GM12878 (cell line): ENCODE measurements around the gene ADGRG2.

ENCODE experiments used
- BCL11A ChIP-seq: IDR thresholded peaks from 2 replicates; pipeline ENCODE4 v1.6.1; 2011; ENCODE audit warnings: low read depth, low read length
- EP300 ChIP-seq, 2 experiments: fragments of 150-350 bp in 1 of 2; IDR thresholded peaks; 2 replicates each; pipeline ENCODE4 v1.6.1; 2011 to 2012; ENCODE audit warnings: low read depth in 2 of 2, low read length in 2 of 2, borderline replicate concordance in 1 of 2, improper control_type of control experiment in 1 of 2, inconsistent platforms in 1 of 2; ENCODE audit not compliant: control insufficient read depth in 1 of 2
- MXI1 ChIP-seq: fragments of 150-350 bp; IDR thresholded peaks from 2 replicates; pipeline ENCODE4 v1.6.1; 2011; ENCODE audit warnings: low read depth, mild to moderate bottlenecking, inconsistent platforms, low read length, improper control_type of control experiment
- NFXL1 ChIP-seq: fragments of 450-650 bp; IDR thresholded peaks from 2 replicates; pipeline ENCODE4 v1.6.1; 2017; ENCODE audit warnings: antibody characterized with exemption, mild to moderate bottlenecking, borderline replicate concordance
- RAD21 ChIP-seq: IDR thresholded peaks from 2 replicates; pipeline ENCODE4 v1.6.1; 2011; ENCODE audit warnings: mild to moderate bottlenecking, low read depth, low read length, moderate library complexity; ENCODE audit not compliant: insufficient read depth
- TF ChIP-seq, protein P1 (sequence below), 3 experiments: IDR thresholded peaks in 2 of 3; conservative IDR thresholded peaks in 1 of 3; 2 replicates each; pipeline ENCODE4 v1.5.1; 2011; ENCODE audit warnings: low read depth in 3 of 3, low read length in 3 of 3, mild to moderate bottlenecking in 3 of 3, control low read depth in 2 of 3, moderate library complexity in 2 of 3, inconsistent platforms in 1 of 3, mixed read lengths in 1 of 3; ENCODE audit not compliant: control insufficient read depth in 2 of 3, insufficient read depth in 1 of 3; ENCODE audit errors: extremely low read depth in 1 of 3

DNA sequence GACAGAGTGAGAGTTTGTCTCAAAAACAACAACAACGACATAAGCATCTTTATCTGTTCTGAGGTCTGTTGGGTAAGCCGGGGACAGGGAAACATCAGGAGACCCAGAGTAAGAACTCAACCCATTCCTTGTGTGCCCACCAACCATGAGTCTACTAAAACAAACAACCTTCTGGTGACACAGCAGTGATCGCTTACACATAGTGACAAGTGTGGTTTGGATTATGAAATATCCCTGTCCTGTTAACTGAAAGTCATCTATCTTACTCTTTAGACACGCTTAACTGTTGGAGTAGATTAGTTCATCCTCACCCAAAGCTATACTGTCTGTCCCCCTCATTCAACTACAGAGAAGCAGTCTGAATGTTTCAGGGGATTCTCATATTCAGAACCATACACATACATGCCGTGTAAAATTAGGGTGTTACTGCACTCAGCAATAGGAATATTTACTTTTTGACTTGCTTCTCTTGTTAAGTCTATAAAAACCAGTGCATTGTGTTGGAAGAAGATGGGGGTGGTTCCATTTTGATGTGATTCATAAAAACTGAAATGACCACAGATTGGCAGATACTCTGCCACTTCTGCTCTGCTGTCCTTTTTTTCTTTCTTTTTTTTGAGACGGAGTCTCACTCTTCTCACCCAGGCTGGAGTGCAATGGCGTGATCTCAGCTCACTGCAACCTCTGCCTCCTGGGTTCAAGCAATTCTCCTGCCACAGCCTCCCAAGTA is 165.8 kb downstream of the ADGRG2 start:
- TF ChIP-seq, protein P1, sequence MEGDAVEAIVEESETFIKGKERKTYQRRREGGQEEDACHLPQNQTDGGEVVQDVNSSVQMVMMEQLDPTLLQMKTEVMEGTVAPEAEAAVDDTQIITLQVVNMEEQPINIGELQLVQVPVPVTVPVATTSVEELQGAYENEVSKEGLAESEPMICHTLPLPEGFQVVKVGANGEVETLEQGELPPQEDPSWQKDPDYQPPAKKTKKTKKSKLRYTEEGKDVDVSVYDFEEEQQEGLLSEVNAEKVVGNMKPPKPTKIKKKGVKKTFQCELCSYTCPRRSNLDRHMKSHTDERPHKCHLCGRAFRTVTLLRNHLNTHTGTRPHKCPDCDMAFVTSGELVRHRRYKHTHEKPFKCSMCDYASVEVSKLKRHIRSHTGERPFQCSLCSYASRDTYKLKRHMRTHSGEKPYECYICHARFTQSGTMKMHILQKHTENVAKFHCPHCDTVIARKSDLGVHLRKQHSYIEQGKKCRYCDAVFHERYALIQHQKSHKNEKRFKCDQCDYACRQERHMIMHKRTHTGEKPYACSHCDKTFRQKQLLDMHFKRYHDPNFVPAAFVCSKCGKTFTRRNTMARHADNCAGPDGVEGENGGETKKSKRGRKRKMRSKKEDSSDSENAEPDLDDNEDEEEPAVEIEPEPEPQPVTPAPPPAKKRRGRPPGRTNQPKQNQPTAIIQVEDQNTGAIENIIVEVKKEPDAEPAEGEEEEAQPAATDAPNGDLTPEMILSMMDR (IDR thresholded peaks at IDR 0.05 in 2 of 3, conservative IDR thresholded peaks at IDR 0.05 in 1 of 3; ENCODE audit: control insufficient read depth in 2 of 3, extremely low read depth in 1 of 3, insufficient read depth in 1 of 3, low read depth in 3 of 3, low read length in 3 of 3): no peak
- TF ChIP-seq MXI1 (no peak), EP300 (IDR thresholded peaks at IDR 0.05; ENCODE audit: borderline replicate concordance in 1 of 2, control insufficient read depth in 1 of 2, low read depth in 2 of 2, low read length in 2 of 2) (no peak), NFXL1 (no peak), BCL11A (no peak), RAD21 (no peak)
